Posterior cingulate gyrus (tissue), 11 donors: ENCODE data around the gene ATXN7L2.
"Not testable (repeated sequence)": the region's sequence is repeated elsewhere in the genome, so short reads cannot be mapped to it uniquely, and the experiment has no call there.

Experiments
- DNase-seq, 10 donors: peaks; one replicate each; pipeline versions ENCODE4 v3.0.0 to v3.0.0-alpha.2; 2020 to 2021; ENCODE audit warnings: mixed read lengths in 3 of 10
- intact Hi-C: fragments of 100-400 bp; cut with DNase I; formaldehyde crosslinking; loops from one replicate; pipeline ENCODE4 v1.15.1; 2023

The ATXN7L2 gene, protein sequence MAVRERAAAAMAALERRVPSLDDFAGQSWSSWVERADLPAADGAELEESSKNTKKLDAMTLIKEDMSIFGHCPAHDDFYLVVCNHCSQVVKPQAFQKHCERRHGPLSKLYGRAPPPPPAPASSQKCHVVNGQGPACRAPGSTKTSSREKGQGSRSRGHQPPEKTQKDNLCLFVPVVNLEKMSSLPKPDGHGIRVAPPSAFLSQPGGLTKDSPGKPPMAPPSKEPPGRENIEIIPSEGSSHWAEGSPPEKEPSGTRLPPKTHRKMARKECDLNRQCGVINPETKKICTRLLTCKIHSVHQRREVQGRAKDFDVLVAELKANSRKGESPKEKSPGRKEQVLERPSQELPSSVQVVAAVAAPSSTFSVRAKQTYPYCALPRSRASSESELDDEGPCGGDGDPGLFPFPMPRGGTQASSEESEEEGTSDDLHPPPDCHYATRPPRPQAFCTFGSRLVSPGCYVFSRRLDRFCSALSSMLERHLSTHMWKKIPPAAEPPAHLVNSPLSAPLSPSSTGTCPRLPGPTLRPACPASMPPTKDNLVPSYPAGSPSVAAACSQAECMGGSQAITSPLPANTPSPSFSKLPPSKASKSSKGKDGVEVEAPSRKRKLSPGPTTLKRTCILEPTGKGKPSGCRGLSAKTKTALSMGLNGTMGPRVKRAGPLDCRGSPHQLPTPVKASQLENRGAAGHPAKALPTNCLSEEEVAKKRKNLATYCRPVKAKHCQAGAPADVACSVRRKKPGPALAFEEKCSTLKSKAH

DNA sequence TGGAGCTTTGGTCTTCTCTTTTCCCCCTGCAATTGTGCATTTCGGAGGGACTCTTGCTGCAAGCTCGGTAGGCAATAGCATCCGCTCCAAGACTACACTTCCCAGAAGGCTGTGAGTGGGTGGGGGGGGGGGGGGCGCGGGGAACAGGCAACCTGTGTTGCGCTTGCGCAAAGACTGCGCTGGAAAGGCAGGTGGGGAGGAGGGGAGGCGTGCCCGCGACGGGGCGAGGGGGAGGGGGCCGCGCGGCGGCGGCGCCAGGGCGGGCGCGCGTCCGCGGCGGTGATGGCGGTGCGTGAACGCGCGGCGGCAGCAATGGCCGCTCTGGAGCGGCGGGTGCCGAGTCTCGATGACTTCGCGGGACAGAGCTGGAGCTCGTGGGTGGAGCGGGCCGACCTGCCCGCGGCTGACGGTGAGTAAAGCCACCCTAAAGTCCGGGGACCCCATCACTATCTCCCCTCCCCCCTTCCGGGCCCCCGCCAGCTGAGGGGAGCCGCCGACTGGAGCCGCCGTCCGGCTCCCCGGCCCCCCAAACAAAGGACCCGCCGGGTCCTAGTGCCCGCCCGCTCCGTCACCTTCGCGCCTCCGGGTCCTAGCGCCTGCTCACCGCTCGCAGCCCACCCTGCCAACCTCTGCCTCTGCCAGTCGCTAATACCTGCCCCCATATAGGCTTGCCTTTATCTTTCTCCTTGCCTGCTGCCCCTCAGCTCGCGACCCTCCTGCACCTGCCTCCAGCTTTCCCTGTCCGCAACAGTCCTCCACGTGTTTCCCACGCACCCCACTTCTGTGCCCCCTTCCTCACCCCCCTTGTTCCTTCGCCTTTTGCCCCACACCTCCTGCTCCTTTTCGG is at the start of gene ATXN7L2:
ATXN7L2 (plus strand) TSS at position 234 of the 847 bp plus-strand sequence; CDS start at position 283, 49 bp downstream.
- DNase-seq: peak; percentile 85 to 98 (median 90)
- intact Hi-C loops: loop anchor here (2.0 kb wide), 1 partner anchor 57 kb away; the partner anchor contains the start of gene PSMA5

DNA sequence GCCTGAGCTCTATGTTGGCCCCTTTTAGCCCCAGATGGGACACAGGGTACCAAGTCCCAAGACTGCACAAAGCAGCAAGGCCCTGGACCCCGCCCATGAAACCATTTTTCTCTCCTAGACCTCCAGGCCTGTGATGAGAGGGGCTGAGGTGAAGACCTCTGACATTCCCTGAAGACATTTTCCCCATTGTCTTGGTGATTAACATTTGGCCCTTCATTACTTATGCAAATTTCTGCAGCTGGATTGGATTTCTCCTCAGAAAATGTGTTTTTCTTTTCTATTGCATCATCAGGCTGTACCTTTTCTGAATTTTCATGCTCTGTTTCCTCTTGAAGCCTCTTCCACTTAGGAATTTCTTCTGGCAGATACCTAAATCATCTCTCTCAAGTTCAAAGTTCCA is 49.2 kb upstream of the ATXN7L2 start:
- peak in 1 of 10 donors; percentile 25 for DNase-seq
- intact Hi-C loops: no loop called here

DNA sequence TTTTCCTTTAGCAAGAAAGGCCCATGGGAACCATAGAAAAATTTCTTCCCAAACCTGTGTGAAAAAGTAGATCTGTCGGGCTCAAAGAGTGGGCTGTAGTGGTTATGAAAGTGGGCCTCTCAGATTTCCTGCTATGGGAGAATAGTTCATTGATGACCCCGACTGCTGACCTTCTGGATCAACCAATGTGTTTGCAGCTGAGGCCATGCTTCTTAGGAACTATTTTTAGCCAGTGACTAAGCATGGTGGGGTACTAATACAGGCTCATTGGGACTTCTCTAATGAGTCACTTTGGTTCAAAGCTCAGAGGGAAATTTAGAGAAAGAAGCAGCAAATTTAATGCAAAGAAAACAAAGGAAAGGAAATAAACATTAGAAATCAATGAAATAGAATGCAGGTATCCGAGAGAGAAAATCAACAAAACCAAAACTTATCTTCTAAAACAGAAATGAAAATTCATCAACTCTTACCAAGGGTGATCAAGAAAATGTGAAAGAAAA is 44.9 kb upstream of the ATXN7L2 start:
- no peak for DNase-seq
- intact Hi-C loops: no loop called here

DNA sequence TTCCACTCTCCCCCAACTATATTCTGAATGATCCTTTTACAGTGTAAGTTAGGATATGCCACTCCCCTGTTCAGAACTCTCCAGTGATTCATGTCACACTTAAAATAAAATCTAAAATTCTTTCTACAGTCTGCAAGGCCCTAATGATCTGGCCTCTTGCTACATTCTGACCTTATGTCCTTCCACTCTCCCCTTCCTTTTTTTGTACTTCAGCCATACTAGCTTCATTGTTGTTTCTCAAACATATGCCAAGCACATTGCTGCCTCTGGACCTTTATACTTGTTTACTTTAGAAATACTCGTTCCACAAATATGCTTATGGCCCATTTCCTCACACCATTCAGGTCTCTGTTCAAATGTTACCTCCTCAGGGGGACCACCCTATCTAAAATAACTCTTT is 42.6 kb upstream of the ATXN7L2 start:
- DNase-seq: no peak
- intact Hi-C loops: no loop called here

DNA sequence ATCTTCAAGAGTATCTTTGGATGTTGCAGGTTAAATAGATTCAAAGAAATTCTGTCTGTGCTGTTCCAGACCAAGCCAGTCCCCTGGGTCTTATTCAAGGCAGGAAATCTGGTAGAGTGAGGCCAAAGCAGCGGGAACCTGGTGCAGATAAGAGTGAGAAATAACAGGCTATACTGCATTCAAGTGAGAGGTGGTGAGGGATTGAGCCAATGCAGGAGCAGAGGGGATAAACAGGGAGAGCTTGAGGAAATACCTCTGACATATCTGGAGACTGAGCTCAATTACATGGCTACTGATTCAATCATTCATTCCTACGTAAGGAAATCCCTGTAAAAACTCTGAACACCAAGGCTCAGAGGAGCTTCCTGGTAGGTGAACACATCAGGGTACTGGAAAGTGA is 40.2 kb upstream of the ATXN7L2 start:
- intact Hi-C loops: no loop called here
- DNase-seq: no peak

DNA sequence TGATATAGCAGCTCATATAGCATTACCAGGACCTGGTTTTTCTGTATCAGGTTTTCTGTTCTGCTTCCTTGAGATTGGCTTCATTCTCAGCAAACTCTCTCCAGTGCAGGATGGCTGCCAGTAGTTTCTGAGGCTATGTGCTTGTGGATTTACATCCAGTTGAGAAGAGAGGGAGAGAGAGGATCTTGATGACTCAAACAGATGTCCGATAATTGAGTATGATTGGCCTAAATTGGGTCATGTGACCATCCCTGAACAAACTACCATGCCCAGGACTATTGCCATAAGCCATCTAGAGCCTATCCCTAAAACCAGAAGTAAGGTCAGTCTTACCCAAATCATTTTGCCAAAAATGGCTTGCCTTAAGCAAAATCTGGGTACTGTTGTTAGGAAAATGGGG is 39.4 kb upstream of the ATXN7L2 start:
- DNase-seq: no peak
- intact Hi-C loops: no loop called here

DNA sequence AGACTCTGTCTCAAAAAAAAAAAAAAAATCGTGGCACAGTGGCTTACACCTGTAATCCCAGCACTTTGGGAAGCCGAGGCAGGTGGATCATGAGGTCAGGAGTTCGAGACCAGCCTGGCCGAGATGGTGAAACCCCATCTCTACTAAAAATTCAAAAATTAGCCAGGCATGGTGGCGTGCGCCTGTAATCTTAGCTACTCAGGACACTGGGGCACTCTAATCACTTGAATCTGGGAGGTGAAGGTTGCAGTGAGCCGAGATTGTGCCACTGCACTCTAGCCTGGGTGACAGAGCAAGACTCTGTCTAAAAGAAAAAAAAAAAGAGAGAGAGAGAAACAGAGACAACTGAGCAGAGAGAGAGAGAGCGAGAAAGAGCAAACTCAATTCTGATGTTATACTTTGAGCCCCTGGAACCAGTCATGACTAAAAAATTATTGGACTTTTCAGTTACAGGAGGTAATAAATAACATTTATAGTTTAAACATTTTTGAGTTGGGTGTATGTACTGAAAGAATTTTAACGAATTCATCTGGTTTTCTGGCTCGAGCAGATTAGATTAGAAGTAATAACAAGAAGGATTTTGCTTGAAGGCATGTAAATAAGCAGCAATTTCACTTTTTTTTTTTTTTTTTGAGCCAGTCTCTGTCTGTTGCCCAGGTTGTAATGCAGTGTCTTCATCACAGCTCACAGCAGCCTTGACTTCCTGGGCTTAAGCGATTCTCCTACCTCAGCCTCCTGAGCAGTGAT is 37.6 kb upstream of the ATXN7L2 start:
- DNase-seq, intact Hi-C loops: not testable (repeated sequence)

DNA sequence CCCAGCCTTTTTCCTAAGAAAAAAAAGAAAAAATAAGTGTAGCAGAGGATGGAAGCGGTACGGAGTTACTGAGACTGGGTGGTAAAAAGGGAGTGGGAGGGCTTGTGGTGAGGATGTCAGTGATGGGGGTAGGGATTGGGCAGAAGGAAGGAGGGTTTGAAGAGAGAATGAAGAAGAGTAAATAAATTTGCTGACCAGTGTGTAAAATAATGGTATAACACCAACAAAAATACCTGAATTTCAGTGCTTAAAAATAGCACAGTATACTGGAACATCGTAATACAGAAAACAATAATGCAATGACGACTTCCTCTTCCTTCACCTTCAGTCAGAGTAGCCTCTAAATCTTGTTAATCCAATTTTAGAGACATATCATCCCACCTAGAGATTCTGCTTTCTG is 36.2 kb upstream of the ATXN7L2 start:
- intact Hi-C loops: no loop called here
- no peak for DNase-seq

DNA sequence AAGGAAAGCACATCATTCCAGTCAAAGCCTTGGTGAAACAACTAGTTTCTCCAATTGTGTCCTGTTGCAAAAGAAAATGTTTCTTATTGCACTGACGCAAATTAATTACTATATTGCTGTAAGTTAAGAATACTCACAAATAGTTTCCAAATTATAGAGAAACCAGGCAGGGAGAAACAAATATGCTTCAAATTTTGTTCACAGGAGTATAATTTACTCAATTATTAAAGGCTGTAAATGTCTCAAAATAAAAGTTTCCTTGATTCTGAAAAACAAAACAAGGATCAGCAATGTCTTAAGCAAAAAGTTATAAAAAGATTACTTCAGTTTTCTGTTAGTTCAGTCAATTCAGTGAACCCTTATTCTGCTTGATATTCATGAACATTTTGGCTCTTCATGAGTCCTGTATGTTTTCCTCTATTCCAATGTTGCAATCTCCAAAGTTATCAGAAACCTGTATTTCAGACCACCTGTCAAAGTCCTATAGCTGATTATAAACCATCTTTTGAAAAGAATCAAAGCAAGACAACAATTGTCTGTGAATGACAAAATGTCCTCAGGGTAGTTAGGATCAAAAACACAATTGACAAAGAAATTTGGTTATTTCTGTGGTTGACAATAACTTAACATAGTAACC is 29.1 kb upstream of the ATXN7L2 start:
- no peak for DNase-seq
- intact Hi-C loops: no loop called here

DNA sequence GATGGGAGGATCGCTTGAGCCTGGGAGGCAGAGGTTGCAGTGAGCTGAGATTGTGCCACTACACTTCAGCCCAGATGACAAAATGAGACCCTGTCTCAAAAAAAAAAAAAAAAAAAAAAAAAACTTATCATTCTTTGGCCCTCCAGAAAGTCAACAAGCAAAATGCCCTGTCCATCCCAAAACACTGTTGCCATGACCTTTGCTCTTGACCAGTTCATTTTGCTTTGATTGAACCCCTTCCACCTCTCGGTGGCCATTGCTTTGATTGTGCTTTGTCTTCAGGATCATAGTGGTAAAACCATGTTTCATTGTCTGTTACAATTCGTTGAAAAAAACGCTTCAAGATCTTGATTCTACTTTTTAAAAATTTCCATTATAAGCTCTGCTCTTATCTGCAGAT is 25.9 kb upstream of the ATXN7L2 start:
- no peak for DNase-seq
- intact Hi-C loops: no loop called here

DNA sequence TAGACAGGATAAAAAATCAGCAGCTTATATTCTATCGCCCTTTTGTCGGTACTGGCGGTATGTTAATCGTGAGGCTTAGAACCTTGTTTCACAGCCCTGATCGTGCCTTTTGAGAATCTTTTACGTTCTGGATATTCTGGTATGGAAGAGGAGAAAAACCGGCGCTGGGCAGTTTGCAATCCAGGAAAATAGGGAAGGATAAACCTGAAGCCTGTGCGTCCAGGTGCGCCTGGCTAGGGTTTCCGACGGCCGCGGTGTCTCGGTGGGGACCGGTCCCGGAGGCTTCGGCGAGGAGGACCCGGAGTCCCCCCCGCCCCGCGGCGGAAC is 17.6 kb upstream of the ATXN7L2 start:
- intact Hi-C loops: no loop called here
- DNase-seq: no peak

DNA sequence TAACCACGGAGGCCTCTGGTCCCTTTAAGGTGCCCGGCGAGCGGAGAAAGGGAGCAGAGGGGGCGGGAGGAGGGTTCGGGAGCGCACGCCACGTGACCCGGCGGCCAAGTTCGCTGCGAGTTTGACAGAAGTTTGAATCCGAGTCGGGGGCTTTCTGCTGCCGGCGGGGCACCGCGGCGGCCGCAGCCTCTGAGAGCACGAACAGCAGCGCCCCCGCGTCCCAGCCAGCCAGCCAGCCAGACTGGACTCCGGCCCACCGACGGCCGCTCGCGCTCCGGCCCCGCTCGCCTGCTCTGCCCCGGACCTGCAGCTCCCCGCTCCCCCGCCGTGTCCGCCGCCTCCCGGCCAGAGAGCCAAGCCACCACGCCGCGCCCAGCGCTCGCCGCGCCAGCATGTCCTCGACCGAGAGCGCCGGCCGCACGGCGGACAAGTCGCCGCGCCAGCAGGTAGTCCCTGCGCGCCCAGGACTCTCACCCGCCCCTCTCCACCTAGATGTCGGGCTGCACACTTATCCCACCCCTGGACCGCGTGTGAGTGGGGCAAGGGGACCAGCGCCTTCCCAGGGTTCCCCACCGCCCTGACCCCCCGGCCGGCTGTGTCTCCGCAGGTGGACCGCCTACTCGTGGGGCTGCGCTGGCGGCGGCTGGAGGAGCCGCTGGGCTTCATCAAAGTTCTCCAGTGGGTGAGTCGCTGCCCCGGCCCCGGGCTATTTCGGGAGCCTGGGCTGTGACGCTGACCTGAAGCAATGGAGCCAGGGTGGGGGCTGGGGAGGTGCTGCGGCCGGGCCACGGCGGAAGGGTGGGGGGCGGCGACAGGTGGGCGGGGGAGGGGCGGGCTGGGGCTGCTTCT is 17.0 kb upstream of the ATXN7L2 start, which contains the start of gene SYPL2:
SYPL2 (plus strand) TSS at position 95 of the 849 bp plus-strand sequence; CDS start at position 393, 298 bp downstream.
- intact Hi-C loops: no loop called here
- peak in 6 of 10 donors; percentile 16 to 88 (median 37) for DNase-seq

DNA sequence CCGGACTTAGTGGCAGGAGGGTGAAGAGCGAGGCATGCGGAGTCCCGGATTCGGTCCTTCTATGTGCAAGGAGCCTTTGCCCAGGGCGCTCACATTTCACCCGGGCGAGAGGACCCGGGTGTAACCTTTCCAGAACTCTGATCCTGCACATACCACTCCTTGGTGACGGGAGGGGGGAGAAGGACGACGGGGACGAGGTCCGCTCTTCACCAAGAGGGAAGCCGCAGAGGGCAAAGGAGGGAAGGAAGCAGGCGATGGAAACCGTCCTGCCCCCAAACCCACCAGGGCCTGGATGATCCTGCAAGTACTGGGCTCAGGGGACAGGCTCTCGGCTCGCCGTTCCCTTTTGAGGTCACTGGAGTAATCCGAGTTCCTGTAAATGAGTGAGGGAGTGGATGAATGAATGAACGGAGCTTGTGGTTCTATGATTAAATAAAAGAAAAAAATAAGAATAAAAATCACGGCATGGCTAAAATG is 16.4 kb upstream of the ATXN7L2 start:
- DNase-seq: no peak
- intact Hi-C loops: no loop called here

DNA sequence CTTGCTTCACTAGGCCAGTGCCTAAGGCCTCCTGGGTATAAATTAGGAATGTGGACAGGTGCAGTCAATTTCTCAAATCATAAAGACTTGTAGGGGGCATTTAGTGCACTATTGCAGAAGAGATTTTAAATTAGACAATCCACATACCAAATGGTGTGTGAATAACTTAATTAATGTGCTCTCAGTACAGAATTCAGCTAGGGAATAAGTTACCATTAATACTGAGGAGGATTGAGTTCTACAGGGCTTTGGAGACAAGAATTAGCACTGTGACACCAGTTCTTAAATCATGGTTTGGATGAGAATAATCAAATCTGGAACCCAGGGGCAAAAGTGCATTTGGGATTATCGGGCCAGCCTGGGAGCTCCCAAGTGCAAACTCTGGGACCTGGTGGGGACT is 15.6 kb upstream of the ATXN7L2 start:
- intact Hi-C loops: no loop called here
- DNase-seq: no peak

DNA sequence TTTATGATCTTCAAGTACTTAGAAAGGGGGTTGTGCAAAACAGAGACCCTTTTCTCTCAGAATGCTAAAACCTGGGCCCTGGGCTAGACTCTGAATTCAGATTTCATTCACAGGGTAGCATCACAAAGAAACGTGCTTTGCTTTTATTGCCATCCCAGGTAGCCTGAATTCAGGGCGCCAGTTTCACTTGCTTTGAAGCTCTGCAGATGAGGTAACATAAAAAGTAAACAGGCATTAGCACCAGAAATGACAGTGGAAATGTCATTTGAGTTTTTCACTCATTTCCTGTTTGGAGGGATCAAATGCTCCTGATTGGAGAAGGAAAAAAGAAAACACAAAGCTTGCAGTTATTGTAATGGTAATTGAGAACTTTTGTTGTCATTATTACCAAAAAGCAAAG is 14.8 kb upstream of the ATXN7L2 start:
- intact Hi-C loops: no loop called here
- DNase-seq: no peak

DNA sequence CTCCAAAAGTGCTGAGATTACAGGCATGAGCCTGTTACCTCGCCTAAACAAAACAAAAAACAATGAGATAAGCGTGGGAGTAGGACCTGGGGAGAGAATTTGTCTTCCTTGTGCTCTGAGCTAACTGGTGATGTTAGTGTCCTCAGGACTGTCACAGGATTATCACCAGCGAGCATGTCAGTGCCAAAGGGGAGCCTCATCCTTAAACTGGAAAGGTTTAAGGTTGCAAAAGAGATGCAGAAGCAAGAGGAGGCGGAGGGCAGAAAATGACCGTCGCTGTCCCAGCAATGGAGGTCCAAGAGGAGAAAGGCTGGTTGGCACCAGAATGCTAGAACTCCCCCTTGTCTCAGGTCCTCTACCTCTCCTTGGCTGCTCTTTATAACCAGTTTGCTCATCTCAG is 13.5 kb upstream of the ATXN7L2 start:
- no peak for DNase-seq

DNA sequence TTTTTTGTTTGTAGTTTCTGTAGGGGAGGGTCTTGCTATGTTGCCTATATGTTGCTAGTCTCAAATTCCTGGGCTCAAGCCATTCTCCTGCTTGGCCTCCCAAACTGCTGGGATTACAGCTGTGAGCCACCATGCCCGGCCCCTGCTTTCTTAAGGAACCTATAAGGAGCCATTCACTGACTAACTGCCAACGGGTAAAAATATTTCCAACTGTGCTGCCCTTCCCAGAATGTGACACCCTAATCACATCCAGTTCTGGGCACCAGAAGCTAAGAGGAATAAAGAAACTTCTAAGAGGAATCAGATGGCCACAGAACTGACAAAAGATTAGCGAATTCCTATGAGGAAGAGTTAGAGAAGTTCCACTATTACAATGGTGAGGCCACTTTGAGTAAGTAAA is 10.9 kb upstream of the ATXN7L2 start:
- intact Hi-C loops: no loop called here
- DNase-seq: no peak

More for the DNA sequence above, 13.5 kb upstream of the ATXN7L2 start:
- intact Hi-C loops: no loop called here

DNA sequence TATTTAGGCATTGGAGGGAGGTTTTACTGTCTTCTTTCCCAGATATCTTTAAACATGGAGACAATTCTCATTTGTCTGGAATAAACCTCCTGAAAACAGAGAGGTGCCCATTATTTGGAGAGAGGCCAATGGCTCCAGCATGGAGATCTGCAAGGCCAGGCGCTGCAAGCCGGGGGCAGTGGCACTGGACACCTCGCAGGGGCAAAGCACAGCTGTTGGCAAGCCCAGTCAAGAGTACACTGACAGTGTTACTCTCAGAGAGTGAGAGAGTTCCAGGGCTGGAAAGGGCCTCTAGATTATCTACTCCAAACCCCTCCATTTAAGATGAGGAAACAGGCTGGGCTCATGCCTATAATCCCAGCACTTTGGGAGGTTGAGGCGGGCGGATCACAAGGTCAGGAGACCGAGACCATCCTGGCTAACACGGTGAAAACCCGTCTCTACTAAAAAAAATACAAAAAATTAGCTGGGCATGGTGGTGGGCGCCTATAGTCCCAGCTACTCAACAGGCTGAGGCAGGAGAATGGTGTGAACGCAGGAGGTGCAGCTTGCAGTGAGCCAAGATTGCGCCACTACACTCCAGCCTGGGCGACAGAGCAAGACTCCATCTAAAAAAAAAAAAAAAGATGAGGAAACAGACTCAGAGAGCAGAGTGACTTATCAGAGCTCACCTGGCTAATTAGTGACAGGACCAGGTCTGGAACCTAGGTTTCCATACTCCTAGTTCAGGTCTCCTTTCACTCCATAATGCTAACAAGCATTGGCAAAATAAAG is 10.2 kb upstream of the ATXN7L2 start:
- intact Hi-C loops, DNase-seq: not testable (repeated sequence)
